NOMO-1 treated with dmso at 0.1 percent for 144 hours (cell line): Measurements from ENCODE around the gene ZG16B.

Experiments
- DNase-seq: peaks from one replicate; lab custom pipeline; 2025; ENCODE audit not compliant: unreplicated experiment; lab: John Stamatoyannopoulos, UW

ZG16B gene

GRCh38 chr16:2842340-2843000 lies 12.4 kb downstream of the ZG16B start:
- DNase-seq = peak; percentile 61

- no peak for DNase-seq
Measured at GRCh38 chr16:2843526-2843925, 13.4 kb downstream of the ZG16B start.

- DNase-seq = no peak
Measured at GRCh38 chr16:2845116-2845515, 15.0 kb downstream of the ZG16B start.

- DNase-seq = no peak
Measured at GRCh38 chr16:2846511-2847310, 16.6 kb downstream of the ZG16B start.

GRCh38 chr16:2848933-2849725 lies 19.0 kb downstream of the ZG16B start:
- DNase-seq = no peak

GRCh38 chr16:2852003-2852730 lies 22.1 kb downstream of the ZG16B start:
- DNase-seq = no peak

- DNase-seq = no peak
Measured at GRCh38 chr16:2852731-2853507, 22.8 kb downstream of the ZG16B start.

GRCh38 chr16:2853531-2854073 lies 23.5 kb downstream of the ZG16B start:
- DNase-seq = no peak

GRCh38 chr16:2854700-2855309 lies 24.7 kb downstream of the ZG16B start:
- no peak for DNase-seq

- DNase-seq = no peak
Measured at GRCh38 chr16:2855536-2855935, 25.4 kb downstream of the ZG16B start.

- DNase-seq = no peak
Measured at GRCh38 chr16:2856061-2856670, 26.1 kb downstream of the ZG16B start.

GRCh38 chr16:2856686-2857450 lies 26.8 kb downstream of the ZG16B start:
- no peak for DNase-seq

- no peak for DNase-seq
Measured at GRCh38 chr16:2857451-2858244, 27.5 kb downstream of the ZG16B start, which contains the start of gene PRSS22. Gene PRSS22, minus strand, starts transcription at chr16:2858170. Its CDS starts 66 bp downstream, at chr16:2858104.

- DNase-seq = no peak
Measured at GRCh38 chr16:2858245-2859025, 28.3 kb downstream of the ZG16B start.

GRCh38 chr16:2859686-2860265 lies 29.7 kb downstream of the ZG16B start:
- no peak for DNase-seq

- DNase-seq = no peak
Measured at GRCh38 chr16:2860826-2861567, 30.9 kb downstream of the ZG16B start.
